HepG2 (cell line): ENCODE measurements around the gene BRAT1. TPM values are rescaled to one million over a fixed set of nuclear protein-coding genes. Genes with fewer than 3 reads are reported as not detected.

Experiments used
- ATAC-seq: fragments of 200-7000 bp; cut with Tn5 transposase; 3 replicates; pipeline ENCODE4 v1.9.1; 2020; ENCODE audit warnings: mild to moderate bottlenecking, moderate library complexity
- BruUV-seq: library from RNA; stranded (reverse); fragments of 400-500 nt; replicated peaks from 2 replicates; lab custom pipeline; 2021; lab: Mats Ljungman, UMichigan
- CTCF ChIA-PET: fragments of 300-600 bp; formaldehyde crosslinking; extraction: SDS; loops from one replicate; lab custom pipeline; 2021; ENCODE audit warnings: low total read pairs, inconsistent platforms, low intra/inter-chr PET ratio; lab: Yijun Ruan, JAX
- POLR2A ChIA-PET: fragments of 350-600 bp; sonication (Branson Sonifier 250); formaldehyde crosslinking; loops from one replicate; lab custom pipeline; 2020; ENCODE audit warnings: antibody characterized with exemption, inconsistent platforms; lab: Yijun Ruan, JAX
- DNase-seq: peaks from one replicate; pipeline ENCODE4 v3.0.0-alpha.2; 2015; ENCODE audit warnings: low spot score
- FAIRE-seq: peaks from 3 replicates; lab custom pipeline; 2011; peaks lifted over from hg19 to GRCh38; lab: Jason Lieb, UNC
- H2AFZ ChIP-seq: one replicate; pipeline ENCODE4 v1.6.1; 2011; ENCODE audit warnings: low read length, inconsistent platforms
- H3K27ac ChIP-seq: fragments of 300-600 bp; 3 replicates; pipeline ENCODE4 v1.8.0; 2011; ENCODE audit warnings: mixed run types, mild to moderate bottlenecking, mixed read lengths, low read length, inconsistent platforms; ENCODE audit not compliant: insufficient read depth; ENCODE audit errors: extremely low read length
- H3K27me3 ChIP-seq, 2 experiments: fragments of 200-600 bp in 1 of 2; 2 replicates in 1 of 2; 3 replicates in 1 of 2; pipeline versions ENCODE4 v1.6.0 to v1.8.0; 2011; ENCODE audit warnings: low read length in 2 of 2, mild to moderate bottlenecking in 2 of 2, moderate library complexity in 2 of 2, inconsistent platforms in 1 of 2; ENCODE audit not compliant: insufficient read depth in 2 of 2, control insufficient read depth in 1 of 2
- H3K36me3 ChIP-seq, 2 experiments: fragments of 200-600 bp in 1 of 2; replicated peaks in 1 of 2; 2 replicates in 1 of 2; 3 replicates in 1 of 2; pipeline versions ENCODE4 v1.5.1 to v1.8.0; 2011; ENCODE audit warnings: low read length in 2 of 2, inconsistent platforms in 1 of 2; ENCODE audit not compliant: insufficient read depth in 2 of 2, control insufficient read depth in 1 of 2
- H3K4me1 ChIP-seq: 2 replicates; pipeline ENCODE4 v1.5.1; 2012; ENCODE audit warnings: low read length, inconsistent platforms; ENCODE audit not compliant: insufficient read depth
- H3K4me2 ChIP-seq: 2 replicates; pipeline ENCODE4 v1.6.0; 2011; ENCODE audit warnings: low read depth, low read length, inconsistent platforms
- H3K4me3 ChIP-seq, 3 experiments: fragments of 200-600 bp in 1 of 3; sonication (generic), shearing (Covaris generic) in 1 of 3; replicated peaks in 1 of 3; 2 replicates each; pipeline ENCODE4 v1.5.1; 2011 to 2016; ENCODE audit warnings: low read length in 3 of 3, inconsistent platforms in 2 of 3, low read depth in 2 of 3, mild to moderate bottlenecking in 2 of 3, control low read depth in 1 of 3, mixed read lengths in 1 of 3; ENCODE audit not compliant: insufficient read depth in 1 of 3
- H3K79me2 ChIP-seq: one replicate; pipeline ENCODE4 v1.6.1; 2011; ENCODE audit warnings: low read length, inconsistent platforms; ENCODE audit not compliant: insufficient read depth
- H3K9ac ChIP-seq: 2 replicates; pipeline ENCODE4 v1.6.0; 2011; ENCODE audit warnings: mild to moderate bottlenecking, low read depth, low read length, inconsistent platforms; ENCODE audit not compliant: insufficient read depth
- H3K9me3 ChIP-seq: 2 replicates; pipeline ENCODE4 v1.5.1; 2012; ENCODE audit warnings: mild to moderate bottlenecking, low read length
- H4K20me1 ChIP-seq: 2 replicates; pipeline ENCODE4 v1.6.0; 2011; ENCODE audit warnings: inconsistent platforms, mild to moderate bottlenecking, low read length, moderate library complexity; ENCODE audit not compliant: insufficient read depth
- CCAR2 ChIP-seq: fragments of 200-400 bp; formaldehyde crosslinking; optimal IDR thresholded peaks from 2 replicates; pipeline ENCODE3; 2018; ENCODE audit warnings: low read depth, mild to moderate bottlenecking, low read length, moderate library complexity
- HDAC1 ChIP-seq: sonication (generic); formaldehyde crosslinking; IDR thresholded peaks from 2 replicates; pipeline ENCODE4 v1.5.1; 2020; ENCODE audit warnings: mild to moderate bottlenecking, missing genetic modification reagents
- KDM5B ChIP-seq: sonication (generic); formaldehyde crosslinking; IDR thresholded peaks from 2 replicates; pipeline ENCODE4 v1.4.0; 2020; ENCODE audit warnings: missing genetic modification reagents, mild to moderate bottlenecking, borderline replicate concordance
- MBNL3 ChIP-seq: fragments of 250-450 bp; sonication (Bioruptor Pico); conservative IDR thresholded peaks from 2 replicates; pipeline ENCODE4 v1.8.0; 2022; ENCODE audit warnings: mild to moderate bottlenecking, inconsistent platforms
- REL ChIP-seq: sonication (generic); formaldehyde crosslinking; conservative IDR thresholded peaks from 2 replicates; pipeline ENCODE4 v1.8.0; 2022; ENCODE audit warnings: mild to moderate bottlenecking, missing genetic modification reagents, moderate library complexity
- TBL1XR1 ChIP-seq: fragments of 150-350 bp; IDR thresholded peaks from 2 replicates; pipeline ENCODE4 v1.6.1; 2014; ENCODE audit warnings: borderline replicate concordance, low read length; ENCODE audit not compliant: partially characterized antibody
- TEAD2 ChIP-seq: sonication (generic); formaldehyde crosslinking; IDR thresholded peaks from 2 replicates; pipeline ENCODE4 v1.9.0; 2021; ENCODE audit warnings: missing genetic modification reagents
- ZNF468 ChIP-seq: sonication (generic); formaldehyde crosslinking; IDR thresholded peaks from 2 replicates; pipeline ENCODE4 v1.8.0; 2022; ENCODE audit warnings: mild to moderate bottlenecking, moderate library complexity, missing genetic modification reagents
- ZNF496 ChIP-seq: sonication (generic); formaldehyde crosslinking; IDR thresholded peaks from 2 replicates; pipeline ENCODE4 v1.8.1; 2023; ENCODE audit warnings: mild to moderate bottlenecking, moderate library complexity, missing genetic modification reagents; ENCODE audit not compliant: insufficient replicate concordance
- ZNF563 ChIP-seq: sonication (generic); formaldehyde crosslinking; IDR thresholded peaks from 2 replicates; pipeline ENCODE4 v1.8.0; 2022; ENCODE audit warnings: mild to moderate bottlenecking, moderate library complexity, missing genetic modification reagents
- ZNF572 ChIP-seq: sonication (generic); formaldehyde crosslinking; IDR thresholded peaks from 2 replicates; pipeline ENCODE4 v1.5.1; 2020; ENCODE audit warnings: mild to moderate bottlenecking, missing genetic modification reagents
- WGBS: methylation state at CpG from one replicate; pipeline ENCODE4 v1.1.6; 2017; ENCODE audit warnings: low lambda C conversion rate; 5-methylcytosine and 5-hydroxymethylcytosine counted together
- in situ Hi-C: cut with HindIII; loops from 2 replicates; pipeline ENCODE4 v1.10.0; 2017; ENCODE audit warnings: low pct_unique_long_range_greater_than_20kb; ENCODE audit not compliant: extremely low pct_ligation_motif_present
- intact Hi-C: fragments of 100-400 bp; cut with micrococcal nuclease; formaldehyde crosslinking; loops from one replicate; pipeline ENCODE4 v1.10.0; 2022; ENCODE audit not compliant: unreplicated experiment
- polyA plus RNA-seq, 8 experiments: library from polyadenylated mRNA; depleted of rRNA in 3 of 8; stranded (reverse) in 7 of 8; unstranded in 1 of 8; fragments of >200 nt; fragmentation: Illumina TruSeq in 4 of 8; extraction: Trizol in 4 of 8; gene quantifications; 2 replicates each; pipeline versions ENCODE4 v1.2.1 to v1.2.3, GENCODE V29; 2011 to 2016; ENCODE audit warnings: low read depth in 4 of 8, missing spikeins in 1 of 8, mixed read lengths in 1 of 8; ENCODE audit not compliant: insufficient read depth in 1 of 8
- total RNA-seq, 5 experiments: library from RNA; depleted of rRNA; stranded (reverse); fragments of >200 nt; fragmentation: Illumina TruSeq; extraction: Trizol; gene quantifications; 2 replicates each; pipeline ENCODE4 v1.2.3, GENCODE V29; 2016; ENCODE audit warnings: low read depth in 1 of 5
- TF ChIP-seq, protein P1 (sequence below): sonication (generic); formaldehyde crosslinking; IDR thresholded peaks from 2 replicates; pipeline ENCODE4 v1.4.0; 2020; ENCODE audit warnings: mild to moderate bottlenecking, low read depth, missing genetic modification reagents
- TF ChIP-seq, protein P2 (sequence below): IDR thresholded peaks from 2 replicates; pipeline ENCODE4 v1.6.1; 2012; ENCODE audit warnings: inconsistent platforms
- TF ChIP-seq, protein P3 (sequence below): sonication (generic); formaldehyde crosslinking; IDR thresholded peaks from one replicate; pipeline ENCODE4 v1.5.1; 2020; ENCODE audit warnings: mild to moderate bottlenecking, missing genetic modification reagents; ENCODE audit errors: not compliant biosample characterization
- TF ChIP-seq, protein P4 (sequence below): sonication (generic); formaldehyde crosslinking; IDR thresholded peaks from 2 replicates; pipeline ENCODE4 v1.4.0; 2020; ENCODE audit warnings: mild to moderate bottlenecking, missing genetic modification reagents

BRAT1 gene
- total and polyA plus RNA-seq, 2 of the 13 experiments (the other 11 are each of a cell fraction or from before 2014, with no cell fraction given): 10.2 to 20.3 TPM

DNA sequence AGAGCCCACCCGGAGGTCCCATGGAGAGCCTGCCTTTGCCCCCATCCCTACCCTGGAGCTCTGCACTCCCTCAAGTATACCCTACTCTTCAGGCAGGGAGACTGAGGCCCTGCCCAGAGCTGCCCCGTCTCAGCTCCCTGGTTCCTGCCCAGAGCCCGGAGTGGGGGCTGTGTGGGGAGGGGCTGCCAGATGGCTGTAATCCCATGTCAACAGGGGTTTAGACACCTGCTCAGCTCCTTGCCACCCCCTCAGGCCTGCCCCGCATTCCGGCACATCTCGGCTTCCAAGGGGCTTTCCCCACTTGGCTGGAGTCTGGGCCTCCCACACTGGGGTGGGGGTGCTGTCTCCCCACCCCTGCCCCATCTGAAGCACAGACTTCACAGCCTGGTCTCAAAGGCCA lies 56.6 kb downstream of the BRAT1 start:
- no peak overlapping the region for H2AFZ ChIP-seq
- no peaks in the 10 kb centered on the region for H3K79me2 ChIP-seq
- no peaks in the 10 kb centered on the region for H3K36me3 ChIP-seq
- H3K9ac ChIP-seq: no peak overlapping the region
- H3K9me3 ChIP-seq: no peaks in the 10 kb centered on the region
- peaks cover 18 to 78% of the 10 kb centered on the region in 2 experiments for H3K27me3 ChIP-seq
- no peak overlapping the region for H3K27ac ChIP-seq
- DNase-seq (no peak), ATAC-seq (no peak), FAIRE-seq (no peak)
- H3K4me1 ChIP-seq: no peaks in the 10 kb centered on the region
- no peaks in the 10 kb centered on the region for H4K20me1 ChIP-seq
- H3K4me2 ChIP-seq: no peak overlapping the region
- ChIA-PET CTCF (no interaction called here), POLR2A (no interaction called here)
- BruUV-seq: no TSS peak
- in situ Hi-C loops (no loop called here), intact Hi-C loops (no loop called here)
- H3K4me3 ChIP-seq: no peak overlapping the region
- WGBS: no CpG with 5 or more reads among the region's 6 CpGs
- no peak for TF ChIP-seq ZNF468 (CRISPR knock-in tag)
- TF ChIP-seq, protein P1, sequence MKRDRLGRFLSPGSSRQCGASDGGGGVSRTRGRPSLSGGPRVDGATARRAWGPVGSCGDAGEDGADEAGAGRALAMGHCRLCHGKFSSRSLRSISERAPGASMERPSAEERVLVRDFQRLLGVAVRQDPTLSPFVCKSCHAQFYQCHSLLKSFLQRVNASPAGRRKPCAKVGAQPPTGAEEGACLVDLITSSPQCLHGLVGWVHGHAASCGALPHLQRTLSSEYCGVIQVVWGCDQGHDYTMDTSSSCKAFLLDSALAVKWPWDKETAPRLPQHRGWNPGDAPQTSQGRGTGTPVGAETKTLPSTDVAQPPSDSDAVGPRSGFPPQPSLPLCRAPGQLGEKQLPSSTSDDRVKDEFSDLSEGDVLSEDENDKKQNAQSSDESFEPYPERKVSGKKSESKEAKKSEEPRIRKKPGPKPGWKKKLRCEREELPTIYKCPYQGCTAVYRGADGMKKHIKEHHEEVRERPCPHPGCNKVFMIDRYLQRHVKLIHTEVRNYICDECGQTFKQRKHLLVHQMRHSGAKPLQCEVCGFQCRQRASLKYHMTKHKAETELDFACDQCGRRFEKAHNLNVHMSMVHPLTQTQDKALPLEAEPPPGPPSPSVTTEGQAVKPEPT (CRISPR knock-in tag): no peak
- no peak for TF ChIP-seq ZNF563
- no peak for TF ChIP-seq TEAD2 (CRISPR knock-in tag)
- TF ChIP-seq, protein P2, sequence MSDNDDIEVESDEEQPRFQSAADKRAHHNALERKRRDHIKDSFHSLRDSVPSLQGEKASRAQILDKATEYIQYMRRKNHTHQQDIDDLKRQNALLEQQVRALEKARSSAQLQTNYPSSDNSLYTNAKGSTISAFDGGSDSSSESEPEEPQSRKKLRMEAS: no peak
- no peak for TF ChIP-seq REL (CRISPR knock-in tag)
- TF ChIP-seq MBNL3: no peak
- TF ChIP-seq, protein P3, sequence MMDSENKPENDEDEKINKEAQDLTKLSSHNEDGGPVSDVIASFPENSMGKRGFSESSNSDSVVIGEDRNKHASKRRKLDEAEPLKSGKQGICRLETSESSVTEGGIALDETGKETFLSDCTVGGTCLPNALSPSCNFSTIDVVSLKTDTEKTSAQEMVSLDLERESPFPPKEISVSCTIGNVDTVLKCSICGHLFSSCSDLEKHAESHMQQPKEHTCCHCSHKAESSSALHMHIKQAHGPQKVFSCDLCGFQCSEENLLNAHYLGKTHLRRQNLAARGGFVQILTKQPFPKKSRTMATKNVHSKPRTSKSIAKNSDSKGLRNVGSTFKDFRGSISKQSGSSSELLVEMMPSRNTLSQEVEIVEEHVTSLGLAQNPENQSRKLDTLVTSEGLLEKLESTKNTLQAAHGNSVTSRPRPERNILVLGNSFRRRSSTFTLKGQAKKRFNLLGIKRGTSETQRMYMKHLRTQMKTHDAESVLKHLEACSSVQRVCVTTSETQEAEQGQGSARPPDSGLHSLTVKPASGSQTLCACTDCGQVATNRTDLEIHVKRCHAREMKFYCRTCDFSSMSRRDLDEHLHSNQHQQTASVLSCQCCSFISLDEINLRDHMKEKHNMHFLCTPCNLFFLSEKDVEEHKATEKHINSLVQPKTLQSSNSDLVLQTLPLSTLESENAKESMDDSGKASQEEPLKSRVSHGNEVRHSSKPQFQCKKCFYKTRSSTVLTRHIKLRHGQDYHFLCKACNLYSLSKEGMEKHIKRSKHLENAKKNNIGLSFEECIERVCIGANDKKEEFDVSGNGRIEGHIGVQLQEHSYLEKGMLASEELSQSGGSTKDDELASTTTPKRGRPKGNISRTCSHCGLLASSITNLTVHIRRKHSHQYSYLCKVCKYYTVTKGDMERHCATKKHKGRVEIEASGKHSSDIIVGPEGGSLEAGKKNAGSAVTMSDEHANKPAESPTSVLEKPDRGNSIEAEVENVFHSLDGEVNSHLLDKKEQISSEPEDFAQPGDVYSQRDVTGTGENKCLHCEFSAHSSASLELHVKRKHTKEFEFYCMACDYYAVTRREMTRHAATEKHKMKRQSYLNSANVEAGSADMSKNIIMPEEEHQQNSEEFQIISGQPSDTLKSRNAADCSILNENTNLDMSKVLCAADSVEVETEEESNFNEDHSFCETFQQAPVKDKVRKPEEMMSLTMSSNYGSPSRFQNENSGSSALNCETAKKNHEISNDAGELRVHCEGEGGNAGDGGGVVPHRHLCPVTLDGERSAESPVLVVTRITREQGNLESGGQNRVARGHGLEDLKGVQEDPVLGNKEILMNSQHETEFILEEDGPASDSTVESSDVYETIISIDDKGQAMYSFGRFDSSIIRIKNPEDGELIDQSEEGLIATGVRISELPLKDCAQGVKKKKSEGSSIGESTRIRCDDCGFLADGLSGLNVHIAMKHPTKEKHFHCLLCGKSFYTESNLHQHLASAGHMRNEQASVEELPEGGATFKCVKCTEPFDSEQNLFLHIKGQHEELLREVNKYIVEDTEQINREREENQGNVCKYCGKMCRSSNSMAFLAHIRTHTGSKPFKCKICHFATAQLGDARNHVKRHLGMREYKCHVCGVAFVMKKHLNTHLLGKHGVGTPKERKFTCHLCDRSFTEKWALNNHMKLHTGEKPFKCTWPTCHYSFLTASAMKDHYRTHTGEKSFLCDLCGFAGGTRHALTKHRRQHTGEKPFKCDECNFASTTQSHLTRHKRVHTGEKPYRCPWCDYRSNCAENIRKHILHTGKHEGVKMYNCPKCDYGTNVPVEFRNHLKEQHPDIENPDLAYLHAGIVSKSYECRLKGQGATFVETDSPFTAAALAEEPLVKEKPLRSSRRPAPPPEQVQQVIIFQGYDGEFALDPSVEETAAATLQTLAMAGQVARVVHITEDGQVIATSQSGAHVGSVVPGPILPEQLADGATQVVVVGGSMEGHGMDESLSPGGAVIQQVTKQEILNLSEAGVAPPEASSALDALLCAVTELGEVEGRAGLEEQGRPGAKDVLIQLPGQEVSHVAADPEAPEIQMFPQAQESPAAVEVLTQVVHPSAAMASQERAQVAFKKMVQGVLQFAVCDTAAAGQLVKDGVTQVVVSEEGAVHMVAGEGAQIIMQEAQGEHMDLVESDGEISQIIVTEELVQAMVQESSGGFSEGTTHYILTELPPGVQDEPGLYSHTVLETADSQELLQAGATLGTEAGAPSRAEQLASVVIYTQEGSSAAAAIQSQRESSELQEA: no peak
- TF ChIP-seq ZNF496 (CRISPR knock-in tag): no peak
- no peak for TF ChIP-seq TBL1XR1
- TF ChIP-seq CCAR2: no peak
- no peak for TF ChIP-seq HDAC1 (CRISPR knock-in tag)
- TF ChIP-seq ZNF572 (CRISPR knock-in tag): no peak
- no peak for TF ChIP-seq KDM5B (CRISPR knock-in tag)
- TF ChIP-seq, protein P4, sequence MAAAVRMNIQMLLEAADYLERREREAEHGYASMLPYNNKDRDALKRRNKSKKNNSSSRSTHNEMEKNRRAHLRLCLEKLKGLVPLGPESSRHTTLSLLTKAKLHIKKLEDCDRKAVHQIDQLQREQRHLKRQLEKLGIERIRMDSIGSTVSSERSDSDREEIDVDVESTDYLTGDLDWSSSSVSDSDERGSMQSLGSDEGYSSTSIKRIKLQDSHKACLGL (CRISPR knock-in tag): no peak
